ENCODE results near the gene RIBC1.
A peak's percentile ranks its signal among the peaks of the same experiment; 100 is the strongest.
"Not testable (repeated sequence)": the region's sequence is repeated elsewhere in the genome, so short reads cannot be mapped to it uniquely, and the experiment has no call there.

The RIBC1 gene

DNA sequence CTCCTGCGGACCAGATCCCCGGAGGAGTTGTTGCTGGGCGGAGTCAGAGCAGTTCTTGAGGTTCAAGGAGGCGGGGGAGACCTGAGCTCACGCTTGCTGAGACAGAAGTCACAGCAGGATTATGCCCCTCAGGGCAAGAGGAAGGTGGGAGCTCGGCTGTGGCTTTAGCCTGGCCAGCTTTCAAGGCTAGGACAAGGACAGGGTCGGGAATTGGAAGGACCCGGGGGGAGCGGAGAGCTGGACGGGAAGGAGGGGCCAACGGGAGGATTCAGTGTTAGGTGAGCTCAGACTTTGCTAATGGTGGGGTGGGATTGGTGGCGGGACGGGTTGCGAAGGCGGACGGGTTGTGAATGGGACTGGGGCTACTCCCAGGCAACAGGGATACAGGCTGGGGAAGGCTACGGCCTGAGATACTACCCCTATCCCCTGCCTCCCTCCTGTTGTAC lies at the start of gene RIBC1:
RIBC1 (plus strand) TSS at position 13 of the 446 bp plus-strand sequence. CDS start 3,404 bp downstream, outside the sequence.
- no peak for DNase-seq

DNA sequence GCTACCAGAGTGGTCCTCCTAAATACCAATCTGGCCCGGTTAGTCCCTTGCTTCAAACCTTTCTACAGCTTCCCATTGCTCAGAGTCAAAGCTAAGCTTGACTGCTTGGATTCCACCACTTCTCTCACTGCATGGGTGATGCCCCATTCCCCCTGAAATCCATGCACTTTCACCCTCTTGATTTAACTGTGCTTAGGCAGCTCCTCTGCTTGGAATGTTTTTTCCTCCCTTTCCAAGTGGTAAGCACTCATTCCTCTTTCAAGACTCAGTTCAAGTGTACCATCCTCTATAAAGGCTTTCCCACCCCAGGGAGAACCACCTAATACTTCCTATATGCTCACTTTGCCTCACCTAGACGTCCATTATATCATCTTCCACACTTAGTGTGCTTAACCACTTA lies 49.4 kb upstream of the RIBC1 start:
- no peak for DNase-seq

DNA sequence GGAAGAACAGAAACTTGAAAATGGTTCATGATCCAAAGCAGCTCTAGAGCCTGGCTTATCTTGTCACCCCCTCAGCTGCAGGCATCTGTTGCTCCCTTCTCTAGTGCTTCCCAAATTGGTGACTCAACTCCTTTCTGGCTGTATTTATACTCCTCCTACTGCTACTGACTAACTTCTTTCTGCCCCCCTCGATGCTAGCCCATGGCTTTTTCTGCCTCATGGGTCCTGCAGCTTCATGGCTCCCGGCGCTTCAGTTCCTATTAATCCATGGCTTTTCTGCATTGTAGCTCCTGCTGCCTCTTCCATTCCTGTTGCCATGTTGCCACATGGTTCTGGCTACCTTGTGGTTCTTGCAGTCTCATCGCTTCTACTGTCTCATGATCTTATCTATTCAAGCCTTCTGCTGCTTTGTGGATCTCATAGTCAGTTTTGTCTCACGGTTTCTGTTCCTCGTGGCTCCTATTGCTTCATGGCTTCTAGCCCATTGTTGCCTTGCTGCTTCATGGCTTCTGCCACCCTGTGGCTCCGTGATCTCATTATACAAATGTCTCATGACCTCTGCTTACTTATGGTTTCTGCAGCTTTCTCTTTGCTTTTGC lies 48.4 kb upstream of the RIBC1 start:
- DNase-seq: no peak

DNA sequence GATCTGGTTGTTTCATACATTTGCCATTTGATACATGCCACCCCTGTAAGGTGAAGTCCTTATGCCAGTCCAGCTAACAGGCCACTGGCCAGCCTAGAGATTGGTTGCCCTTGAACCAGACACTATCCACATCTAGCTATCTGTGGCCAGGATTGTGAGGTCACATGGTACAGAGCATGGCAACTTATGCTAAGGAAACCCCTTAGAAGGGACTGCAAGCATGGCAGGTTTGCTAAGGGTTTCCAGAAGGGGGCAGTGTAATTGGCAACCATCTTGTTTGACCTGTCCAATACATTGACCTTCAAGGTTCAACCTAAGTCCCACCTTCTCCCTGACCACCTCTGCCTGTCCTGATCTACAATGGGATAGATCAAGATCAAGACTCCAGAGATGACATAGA lies 47.8 kb upstream of the RIBC1 start:
- no peak for DNase-seq

DNA sequence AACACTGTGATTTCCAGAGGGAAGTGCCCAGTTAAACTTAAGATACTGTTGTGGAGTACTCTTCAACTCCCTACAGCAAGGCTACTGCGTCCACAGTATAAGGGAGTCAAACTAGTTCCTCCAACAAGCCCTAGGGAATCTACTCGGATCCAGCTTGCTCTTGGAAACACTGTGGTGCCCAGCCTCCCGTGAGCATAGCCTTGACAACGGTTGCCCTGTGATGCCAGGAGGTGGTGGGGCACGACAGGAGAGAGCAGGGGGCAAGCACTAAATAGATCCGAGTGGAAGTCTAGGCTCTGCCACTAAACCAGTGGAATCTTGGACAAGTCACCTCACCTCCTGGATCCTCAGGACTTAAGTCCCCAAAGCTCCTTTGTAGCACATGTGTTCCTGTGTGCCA lies 45.8 kb upstream of the RIBC1 start:
- no peak for DNase-seq

DNA sequence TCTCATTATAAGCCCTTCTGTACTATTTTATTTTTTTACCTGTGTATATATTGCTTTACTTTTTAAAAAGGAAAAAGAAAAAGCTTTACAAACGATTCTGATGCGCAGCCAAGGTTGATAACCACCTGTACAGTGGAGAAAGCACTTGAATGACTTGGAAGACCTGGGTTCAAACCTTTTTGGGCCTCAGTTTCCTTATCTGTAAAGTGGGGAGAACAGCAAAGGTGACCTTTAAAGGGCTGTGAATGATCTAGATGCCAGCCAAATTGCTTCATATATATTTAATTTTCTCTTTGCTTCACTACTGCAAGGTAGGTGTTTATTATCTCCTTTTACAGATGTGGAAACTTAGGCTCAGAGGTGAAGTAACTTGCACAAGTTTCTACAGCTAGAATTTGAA lies 45.2 kb upstream of the RIBC1 start:
- DNase-seq: no peak

DNA sequence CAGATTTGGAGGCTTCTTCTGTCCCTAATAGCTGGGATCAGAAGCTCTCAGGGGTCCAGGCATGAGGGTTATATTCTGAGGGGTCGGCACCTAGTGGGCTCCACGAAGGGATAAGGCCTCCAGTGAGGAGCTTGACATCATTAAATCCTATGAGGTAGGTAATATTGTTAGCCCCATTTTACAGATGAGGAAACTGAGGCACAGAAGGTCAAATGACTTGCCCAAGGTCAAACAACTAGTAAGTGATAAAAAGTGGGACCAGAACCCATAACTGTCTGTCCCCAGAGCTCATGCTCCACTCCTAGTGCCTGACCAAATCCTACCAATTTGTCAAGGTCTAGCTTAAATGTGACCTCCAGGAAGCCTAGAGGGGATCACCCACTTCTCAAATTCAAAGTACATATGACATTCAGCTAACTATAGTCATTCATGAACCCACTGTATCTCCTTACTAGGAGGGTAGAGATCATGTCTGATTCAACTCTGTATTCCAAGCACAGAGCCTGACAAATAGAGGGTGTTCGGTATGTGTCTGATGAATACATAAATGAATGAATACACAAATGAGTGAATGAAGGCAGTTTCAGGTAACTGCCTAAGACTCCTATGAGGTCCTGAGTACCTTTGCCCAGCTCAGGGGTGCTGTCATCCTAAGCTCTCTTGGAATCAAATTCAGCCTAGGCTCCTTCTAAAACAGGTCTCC lies 43.5 kb upstream of the RIBC1 start:
- no peak for DNase-seq

DNA sequence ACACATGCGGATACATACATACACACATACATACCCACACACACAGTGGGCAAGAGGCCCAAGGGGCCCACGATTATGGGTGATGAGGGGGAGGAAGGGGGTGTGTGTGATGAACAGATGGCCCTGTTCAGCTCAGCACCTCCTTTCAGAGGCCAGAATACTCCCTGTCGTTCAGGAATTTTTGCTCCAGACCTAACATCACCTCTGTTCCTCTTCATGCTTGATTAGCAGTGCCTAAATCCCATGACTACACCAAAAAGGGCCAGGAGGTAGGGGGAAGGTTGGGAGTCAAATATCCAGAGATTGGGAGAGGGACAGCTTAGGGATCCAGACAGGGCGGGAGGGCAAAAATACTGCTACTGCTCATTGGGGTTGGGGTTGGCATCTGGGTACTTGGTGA lies 42.9 kb upstream of the RIBC1 start:
- DNase-seq: no peak

DNA sequence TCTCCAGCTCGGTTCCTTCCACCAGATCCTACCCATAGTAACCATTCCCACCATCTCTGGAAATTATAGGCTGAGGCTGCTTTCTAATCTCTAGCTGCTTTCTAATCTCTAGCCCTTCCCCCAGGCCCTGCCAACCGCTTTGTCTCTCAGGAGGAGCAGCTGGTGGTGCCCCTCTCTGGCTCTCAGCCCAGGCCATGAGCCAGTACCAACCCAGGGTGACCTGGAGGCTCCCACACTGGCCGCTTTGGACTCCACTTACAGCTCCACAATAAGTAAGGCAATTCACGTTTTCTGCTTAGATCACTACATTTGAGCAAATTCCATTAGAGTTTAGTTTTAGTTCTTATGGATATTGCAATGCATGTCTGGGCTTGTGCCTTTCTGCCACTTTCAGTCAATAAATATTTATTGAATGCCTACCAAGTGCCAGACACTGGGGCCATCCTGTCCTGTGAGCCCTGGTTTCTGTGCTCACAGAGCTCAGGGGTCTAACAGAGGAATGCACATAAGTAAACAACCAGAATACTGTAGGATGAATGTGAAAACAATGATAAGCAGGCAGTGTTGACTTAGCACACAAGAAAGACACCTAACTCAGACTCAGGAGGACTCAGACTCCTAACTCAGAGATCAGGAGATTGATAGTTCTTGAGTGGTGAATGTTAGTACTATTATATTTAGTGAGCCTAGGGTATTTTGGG lies 39.1 kb upstream of the RIBC1 start:
- DNase-seq: no peak

DNA sequence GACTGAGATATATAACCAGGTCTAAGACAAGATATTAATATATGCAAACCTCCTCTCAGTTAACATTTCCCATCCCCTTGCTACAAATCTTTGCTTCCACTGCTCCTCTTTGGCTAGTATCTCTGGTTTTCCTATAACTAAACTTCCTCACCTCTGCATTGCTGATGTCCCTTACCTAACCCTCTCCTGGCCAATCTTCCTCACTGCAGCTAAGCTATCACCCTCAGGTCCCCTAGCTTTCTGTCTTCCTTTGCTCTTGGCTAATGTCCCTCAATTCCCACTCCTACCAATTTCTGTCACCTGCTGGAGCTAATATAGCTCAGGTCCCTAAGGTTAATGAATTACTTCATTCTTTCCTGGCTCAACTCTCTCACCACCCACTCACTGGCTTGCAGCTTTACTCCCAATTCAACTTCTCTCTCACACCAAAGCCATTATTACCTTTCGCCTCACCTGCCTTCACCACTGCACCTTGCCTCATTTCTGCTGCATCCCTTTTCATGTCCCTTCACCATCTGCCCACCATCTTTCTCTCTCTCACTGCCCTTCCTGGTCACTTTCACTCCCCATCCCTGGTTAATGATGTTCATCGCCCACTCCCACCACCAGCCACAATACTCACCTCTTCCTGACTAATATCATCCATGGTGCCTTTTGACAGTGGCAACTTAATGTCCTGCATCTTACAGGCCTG lies 26.9 kb upstream of the RIBC1 start:
- no peak for DNase-seq

DNA sequence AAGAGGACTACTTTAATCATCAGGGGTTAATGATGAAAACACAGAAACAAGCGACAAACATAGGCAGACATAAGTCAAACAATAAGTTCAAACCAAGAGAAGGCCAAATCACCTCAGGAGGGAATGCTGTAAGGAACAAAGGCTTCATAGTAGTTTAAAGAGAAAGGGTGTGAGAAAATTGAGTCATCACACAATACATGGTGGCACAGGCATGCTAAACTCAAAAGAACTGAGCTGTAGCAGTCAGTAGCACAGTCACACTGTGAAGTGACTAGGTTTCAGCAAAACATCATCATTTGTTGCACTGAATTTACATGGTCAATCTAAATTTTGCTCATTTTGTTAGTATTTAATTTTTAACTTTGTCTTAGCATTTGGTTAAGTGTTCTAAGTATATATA lies 24.5 kb upstream of the RIBC1 start:
- no peak for DNase-seq

DNA sequence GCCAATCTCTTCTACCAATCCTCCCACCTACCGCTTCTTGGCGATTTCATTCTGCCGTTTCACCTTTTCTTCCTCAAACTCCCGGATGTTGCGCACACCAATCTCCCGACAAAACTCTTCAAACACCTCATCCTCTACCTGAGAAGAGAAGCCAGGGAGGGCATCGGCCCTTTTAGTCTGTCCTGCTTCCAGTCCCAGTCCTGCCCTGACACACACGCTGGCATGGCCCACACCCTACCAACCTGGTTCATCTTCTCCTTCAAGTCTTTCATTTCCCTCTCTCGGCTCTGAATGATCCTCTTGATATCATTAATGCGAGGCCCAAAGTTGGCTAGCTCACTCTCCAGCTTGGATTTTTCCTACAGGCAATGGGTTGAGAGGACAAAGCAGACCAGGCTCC lies 19.1 kb upstream of the RIBC1 start:
- no peak for DNase-seq

DNA sequence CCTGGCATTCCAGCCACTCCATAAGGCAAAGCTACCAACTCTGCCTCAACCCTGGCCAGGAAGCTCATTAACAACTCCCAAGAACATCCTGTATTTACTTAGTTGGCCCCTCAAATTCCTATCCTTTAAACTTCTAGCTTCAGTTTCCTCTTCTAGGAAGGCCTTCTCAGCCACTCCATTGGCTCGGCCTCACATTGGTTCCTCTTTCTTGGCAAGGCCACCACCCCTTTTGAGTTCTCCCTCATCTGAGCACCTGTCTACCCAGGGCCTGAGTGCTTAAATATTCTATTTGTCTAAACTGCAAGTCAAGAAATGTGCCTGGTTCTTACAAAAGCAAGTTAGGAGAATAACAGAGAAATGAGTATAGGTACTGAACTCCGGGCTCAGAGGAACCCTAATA lies 10.2 kb upstream of the RIBC1 start:
- no peak for DNase-seq

DNA sequence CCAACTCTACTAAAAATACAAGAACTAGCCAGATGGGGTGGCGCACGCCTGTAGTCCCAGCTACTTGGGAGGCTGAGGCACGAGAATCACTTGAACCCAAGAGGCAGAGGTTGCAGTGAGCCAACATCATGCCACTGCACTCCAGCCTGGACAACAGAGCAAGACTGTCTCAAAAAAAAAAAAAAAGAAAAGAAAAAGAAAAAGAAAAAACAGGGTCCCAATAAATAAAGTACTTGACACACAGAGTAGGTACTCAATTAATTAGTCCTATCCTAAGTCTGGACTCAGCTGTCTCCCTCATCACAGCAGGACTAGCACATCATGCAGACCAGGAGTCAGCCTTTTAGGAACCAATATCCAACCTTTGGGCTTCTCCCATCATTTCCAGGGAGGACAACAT lies 2.3 kb upstream of the RIBC1 start:
- DNase-seq: not testable (repeated sequence)

DNA sequence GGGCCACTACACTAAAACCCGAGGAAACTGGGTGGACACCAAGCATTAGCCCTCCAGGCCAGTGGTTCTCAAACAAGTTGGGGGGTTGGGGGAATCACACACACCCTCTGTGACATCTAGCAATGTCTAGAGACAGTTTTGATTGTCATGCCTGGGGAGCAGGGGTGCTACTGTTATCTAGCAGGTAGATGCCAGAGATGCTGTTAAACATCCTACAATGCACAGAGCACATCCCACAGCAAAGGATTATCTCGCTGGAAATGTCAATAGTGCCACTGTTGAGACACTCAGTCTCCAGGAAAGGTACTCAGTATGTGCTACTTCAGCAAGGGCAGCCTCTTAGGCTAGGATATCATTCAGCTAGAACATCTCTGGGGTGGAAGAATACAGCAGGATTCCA lies 1.5 kb upstream of the RIBC1 start:
- DNase-seq: no peak

DNA sequence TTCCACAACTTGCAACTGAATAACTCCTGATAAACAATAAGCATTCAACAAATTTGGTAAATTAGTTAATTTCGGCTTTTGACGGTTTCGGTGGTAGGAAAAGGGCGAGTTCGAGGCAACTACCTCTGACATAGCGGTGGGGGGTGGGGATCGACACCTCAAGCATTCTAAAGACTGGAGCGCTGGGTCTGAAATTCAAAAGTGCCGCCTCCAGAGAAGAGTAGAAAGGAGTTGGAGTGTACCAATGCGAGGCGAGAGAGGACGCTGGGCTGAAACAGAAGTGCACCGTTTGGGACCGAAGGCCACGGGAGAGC lies 944 bp upstream of the RIBC1 start:
- no peak for DNase-seq

DNA sequence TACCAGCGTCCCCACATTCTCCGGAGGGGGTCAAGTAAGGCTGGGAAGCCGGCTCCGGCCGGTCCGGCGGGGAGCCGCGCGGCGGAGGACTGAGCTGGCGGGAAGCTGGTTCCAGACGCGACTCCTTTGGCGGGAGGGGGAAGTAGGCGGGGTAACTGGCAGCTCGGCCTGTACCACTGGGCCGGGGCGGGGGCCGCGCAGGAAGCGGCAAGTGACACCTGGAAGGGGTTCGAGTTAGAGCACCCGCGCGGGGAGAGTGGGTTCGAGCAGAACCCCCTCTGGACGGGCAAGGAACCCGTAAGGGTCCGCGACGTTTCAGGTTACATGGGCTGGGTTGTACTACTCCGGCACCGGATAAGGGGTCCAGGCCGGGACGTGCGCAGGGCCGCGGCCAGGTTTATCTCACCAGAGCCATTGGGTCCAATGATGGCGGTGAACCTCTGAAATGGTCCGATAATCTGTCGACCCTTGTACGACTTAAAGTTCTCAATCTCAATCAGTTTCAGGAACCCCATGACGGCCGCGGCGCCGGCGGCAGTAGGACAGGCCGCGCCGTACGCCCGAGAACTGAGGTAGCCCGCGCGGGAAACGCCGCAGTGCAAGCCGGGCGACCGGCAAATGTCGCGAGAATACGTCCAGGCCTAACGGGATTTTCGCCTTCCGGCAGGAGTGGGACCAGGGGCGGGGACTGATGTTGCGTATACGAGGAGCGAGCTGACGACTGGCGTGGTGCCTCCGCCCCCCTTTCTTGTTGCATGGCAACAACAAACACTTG lies 400 bp upstream of the RIBC1 start, which contains the start of gene SMC1A:
SMC1A (minus strand) TSS at position 569 of the 775 bp plus-strand sequence; CDS start at position 515, 54 bp downstream.
- DNase-seq: peak; percentile 84

DNA sequence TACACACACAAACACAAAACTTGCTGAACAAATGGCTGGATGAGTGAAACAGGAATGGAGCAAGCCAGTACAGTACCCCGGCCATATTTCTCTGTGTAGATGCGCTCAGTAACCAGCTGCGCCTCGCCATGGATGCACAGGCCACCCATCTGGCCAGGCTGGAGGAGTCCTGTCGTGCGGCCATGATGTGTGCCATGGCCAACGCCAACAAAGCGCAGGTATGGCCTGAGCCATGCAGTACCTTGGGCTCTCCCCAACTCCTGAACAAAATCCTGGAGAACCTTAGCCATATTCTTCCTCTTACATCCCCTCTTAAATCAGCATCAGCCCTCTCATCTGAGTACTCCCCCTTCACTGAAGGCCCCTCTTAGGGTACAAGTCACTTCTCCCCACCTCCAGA lies 7.1 kb downstream of the RIBC1 start:
- DNase-seq: no peak

DNA sequence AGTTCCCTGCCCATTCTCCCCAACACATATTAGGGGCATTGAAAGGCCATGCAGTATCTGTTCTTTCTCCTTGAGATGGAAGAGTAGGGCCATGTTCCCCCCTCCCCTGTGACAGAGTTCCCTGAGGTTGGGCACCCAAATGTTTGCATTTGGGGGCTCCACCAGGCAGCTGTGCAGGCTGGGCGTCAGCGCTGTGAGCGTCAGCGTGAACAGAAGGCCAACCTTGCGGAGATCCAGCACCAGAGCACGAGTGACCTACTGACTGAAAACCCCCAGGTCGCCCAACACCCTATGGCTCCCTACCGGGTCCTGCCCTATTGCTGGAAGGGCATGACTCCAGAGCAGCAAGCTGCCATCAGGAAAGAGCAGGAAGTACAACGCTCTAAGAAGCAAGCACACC lies 7.6 kb downstream of the RIBC1 start:
- no peak for DNase-seq

DNA sequence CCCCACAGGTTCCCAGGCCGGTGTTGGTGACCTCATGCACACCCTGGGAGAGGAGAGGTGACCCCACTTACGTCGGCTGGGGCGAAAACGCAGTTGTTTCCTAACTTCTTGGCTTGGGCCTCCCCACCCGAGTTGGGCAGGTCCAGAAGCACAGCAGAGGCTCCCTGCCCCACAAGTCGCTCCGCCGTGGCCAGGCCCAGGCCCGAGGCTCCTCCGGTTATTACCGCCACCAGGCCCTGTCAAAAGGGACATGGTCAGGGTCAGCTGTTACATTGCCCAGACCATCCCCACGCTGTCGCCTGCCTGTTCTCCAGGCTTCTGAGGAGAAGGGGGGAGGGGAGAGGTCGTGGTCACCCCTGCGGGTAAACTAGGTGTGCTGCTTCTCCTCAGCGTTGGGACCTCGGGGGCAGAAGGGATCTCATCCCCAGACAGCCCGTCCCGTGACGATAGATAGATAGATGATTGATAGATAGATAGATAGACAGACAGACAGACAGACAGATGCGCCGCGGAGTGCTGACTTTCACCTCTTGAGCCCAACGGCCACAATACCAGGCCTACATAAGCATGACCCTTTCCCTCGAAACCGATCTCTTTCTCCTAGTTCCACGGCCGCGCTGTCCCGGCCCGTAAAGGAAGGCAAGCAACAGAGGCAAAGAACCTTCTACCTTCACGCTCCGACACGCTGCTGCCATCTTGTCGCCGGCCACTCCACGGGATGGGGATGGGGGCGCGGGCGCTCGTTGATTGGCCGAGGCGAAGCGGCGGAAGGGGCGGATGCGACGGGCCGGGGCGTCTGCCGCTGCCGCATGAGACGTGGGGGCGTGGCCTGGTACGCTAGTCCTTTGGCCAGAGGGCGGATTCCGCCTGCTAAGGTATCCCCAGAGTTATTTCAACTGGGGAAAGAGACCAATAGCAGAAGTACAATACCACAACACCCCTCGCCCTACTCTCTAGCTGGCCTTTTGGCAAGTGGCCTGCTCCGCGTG lies 11.3 kb downstream of the RIBC1 start, which contains the start of gene HSD17B10:
HSD17B10 (minus strand) TSS at position 720 of the 989 bp plus-strand sequence; CDS start at position 695, 25 bp downstream.
- DNase-seq: peak; percentile 50

DNA sequence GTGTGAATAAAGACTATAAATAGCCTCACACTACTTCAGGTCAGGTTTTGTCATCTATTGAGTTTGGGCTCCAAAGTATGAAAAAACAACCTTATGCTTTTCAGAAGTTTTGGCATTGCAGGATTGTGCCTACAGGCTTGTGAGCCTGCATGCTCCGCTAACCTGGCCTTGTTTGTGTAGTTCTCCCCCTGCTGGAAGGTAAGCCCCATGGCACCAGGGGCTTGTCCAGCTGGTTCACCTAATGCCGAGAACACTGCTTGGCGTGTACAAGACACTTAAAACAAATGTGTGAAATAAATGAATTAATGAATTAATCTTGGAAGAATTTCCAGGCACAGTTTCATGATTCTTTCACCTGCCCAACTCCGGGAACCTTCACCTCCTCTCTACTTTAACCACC lies 13.3 kb downstream of the RIBC1 start:
- DNase-seq: no peak

All from NCI-H524 treated with DMSO at 0.1 percent for 48 hours (cell line).